ENCODE measurements around the gene YY1.

- no peak for TF ChIP-seq CTCF (IDR thresholded peaks at IDR 0.05)
- TF ChIP-seq POLR2A (IDR thresholded peaks at IDR 0.05) = no peak
- TF ChIP-seq POLR2AphosphoS5 (IDR thresholded peaks at IDR 0.05; ENCODE audit: insufficient read depth in 1 of 2, low read depth in 1 of 2) = peak in 1 of 2 donors; percentile 11
Observed at GRCh38 chr14:100239211-100239839, 381 bp downstream of the YY1 start.

Data from vagina (tissue), 2 donors.